Kidney (tissue), 14 donors: ENCODE data around the gene LSAMP. TPM values are rescaled to one million over a fixed set of nuclear protein-coding genes. Genes with fewer than 3 reads are reported as not detected.

Source experiments
- DNase-seq, 5 donors: peaks; one replicate each; pipeline ENCODE4 v3.0.0-alpha.2; 2013 to 2020
- FAIRE-seq: peaks from 2 replicates; lab custom pipeline; 2012; peaks lifted over from hg19 to GRCh38; lab: Jason Lieb, UNC
- H3K27ac ChIP-seq, 2 donors: one replicate each; pipeline ENCODE4 v1.7.0; 2013; ENCODE audit warnings: low read depth in 2 of 2, low read length in 2 of 2, inconsistent platforms in 1 of 2
- H3K27me3 ChIP-seq: one replicate; pipeline ENCODE4 v1.7.1; 2013; ENCODE audit warnings: low read length, inconsistent platforms; ENCODE audit not compliant: control insufficient read depth, insufficient read depth
- H3K36me3 ChIP-seq, 3 donors: one replicate each; pipeline versions ENCODE4 v1.7.0 to v1.7.1; 2013; ENCODE audit warnings: low read length in 3 of 3, control low read depth in 1 of 3, inconsistent platforms in 1 of 3; ENCODE audit not compliant: insufficient read depth in 3 of 3, control insufficient read depth in 2 of 3
- H3K4me1 ChIP-seq, 3 donors: one replicate each; pipeline versions ENCODE4 v1.7.0 to v1.7.1; 2013; ENCODE audit warnings: low read length in 3 of 3, inconsistent platforms in 1 of 3, low read depth in 1 of 3; ENCODE audit not compliant: control insufficient read depth in 2 of 3, insufficient read depth in 2 of 3
- H3K4me3 ChIP-seq, 3 donors: one replicate each; pipeline versions ENCODE4 v1.7.0 to v1.8.1; 2013; ENCODE audit warnings: low read length in 3 of 3, control low read depth in 1 of 3, inconsistent platforms in 1 of 3
- H3K9ac ChIP-seq, 3 donors: one replicate each; pipeline versions ENCODE4 v1.7.0 to v1.7.1; 2013; ENCODE audit warnings: low read length in 3 of 3, control low read depth in 1 of 3, inconsistent platforms in 1 of 3
- H3K9me3 ChIP-seq, 3 donors: one replicate each; pipeline versions ENCODE4 v1.7.0 to v1.7.1; 2013; ENCODE audit warnings: low read length in 3 of 3, control low read depth in 1 of 3, inconsistent platforms in 1 of 3; ENCODE audit not compliant: control insufficient read depth in 2 of 3, insufficient read depth in 1 of 3
- intact Hi-C: fragments of 100-400 bp; cut with DNase I; formaldehyde crosslinking; loops from one replicate; pipeline ENCODE4 v1.11.1; 2022
- polyA plus RNA-seq: library from polyadenylated mRNA; stranded (reverse); fragments of 350-450 nt; fragmentation: Illumina TruSeq; extraction: RNeasy Lipid Tissue Mini Kit (QIAGEN cat#74804); gene quantifications from one replicate; pipeline ENCODE4 v1.2.3, GENCODE V29; 2014; ENCODE audit warnings: low read depth, low replicate concordance; ENCODE audit not compliant: insufficient read depth
- total RNA-seq: library from RNA; stranded (reverse); fragmentation: NEBNext Ultra II Directional; extraction: Animal tissue kit (Norgen Biotek cat#: 25700); gene quantifications from one replicate; pipeline ENCODE4 v1.2.1, GENCODE V29; 2021
- TF ChIP-seq, protein P1 (sequence below): IDR thresholded peaks from 3 replicates; pipeline ENCODE4 v1.5.1; 2012; ENCODE audit warnings: mild to moderate bottlenecking, moderate library complexity, borderline replicate concordance; ENCODE audit not compliant: insufficient read depth; ENCODE audit errors: extremely low read depth
- donor health status: control.
- donor health status: control.
- donor health status: control.
- donor health status: control.
- donor health status: control.
- donor health status: DM: yes; HTN: yes; CAD: no.
- donor health status: Normal renal cell carcinoma (clear cell type).

LSAMP gene
- total and polyA plus RNA-seq, 2 donors from 2014 or later: 1.4 to 3.5 TPM

DNA sequence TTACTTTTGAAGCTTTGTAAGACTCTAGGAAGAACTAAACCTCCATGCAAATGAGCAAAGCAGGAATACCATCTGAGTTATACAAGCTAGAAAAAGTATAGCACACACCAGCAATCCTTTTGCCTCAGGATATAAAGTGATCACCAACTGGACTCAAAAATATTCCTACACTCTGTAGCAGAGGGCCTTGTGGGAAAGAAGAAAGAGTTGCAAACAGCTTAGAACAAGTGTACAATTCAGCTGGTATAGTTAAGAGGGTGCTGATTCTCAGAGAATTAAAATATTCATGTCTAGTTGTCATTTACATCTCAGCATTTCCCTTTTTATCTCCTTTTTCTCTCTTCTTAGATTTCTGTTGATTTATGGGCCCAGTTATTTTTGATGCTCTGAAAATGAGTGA lies 573.6 kb downstream of the LSAMP start:
- no peaks in the 10 kb centered on the region for H3K27me3 ChIP-seq
- TF ChIP-seq, protein P1, sequence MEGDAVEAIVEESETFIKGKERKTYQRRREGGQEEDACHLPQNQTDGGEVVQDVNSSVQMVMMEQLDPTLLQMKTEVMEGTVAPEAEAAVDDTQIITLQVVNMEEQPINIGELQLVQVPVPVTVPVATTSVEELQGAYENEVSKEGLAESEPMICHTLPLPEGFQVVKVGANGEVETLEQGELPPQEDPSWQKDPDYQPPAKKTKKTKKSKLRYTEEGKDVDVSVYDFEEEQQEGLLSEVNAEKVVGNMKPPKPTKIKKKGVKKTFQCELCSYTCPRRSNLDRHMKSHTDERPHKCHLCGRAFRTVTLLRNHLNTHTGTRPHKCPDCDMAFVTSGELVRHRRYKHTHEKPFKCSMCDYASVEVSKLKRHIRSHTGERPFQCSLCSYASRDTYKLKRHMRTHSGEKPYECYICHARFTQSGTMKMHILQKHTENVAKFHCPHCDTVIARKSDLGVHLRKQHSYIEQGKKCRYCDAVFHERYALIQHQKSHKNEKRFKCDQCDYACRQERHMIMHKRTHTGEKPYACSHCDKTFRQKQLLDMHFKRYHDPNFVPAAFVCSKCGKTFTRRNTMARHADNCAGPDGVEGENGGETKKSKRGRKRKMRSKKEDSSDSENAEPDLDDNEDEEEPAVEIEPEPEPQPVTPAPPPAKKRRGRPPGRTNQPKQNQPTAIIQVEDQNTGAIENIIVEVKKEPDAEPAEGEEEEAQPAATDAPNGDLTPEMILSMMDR: no peak
- H3K27ac ChIP-seq: no peak overlapping the region
- intact Hi-C loops: no loop called here
- FAIRE-seq (no peak), DNase-seq (no peak)
- H3K9me3 ChIP-seq: no peaks in the 10 kb centered on the region
- H3K4me3 ChIP-seq: no peak overlapping the region
- H3K4me1 ChIP-seq: no peaks in the 10 kb centered on the region
- H3K9ac ChIP-seq: no peak overlapping the region
- no peaks in the 10 kb centered on the region for H3K36me3 ChIP-seq

DNA sequence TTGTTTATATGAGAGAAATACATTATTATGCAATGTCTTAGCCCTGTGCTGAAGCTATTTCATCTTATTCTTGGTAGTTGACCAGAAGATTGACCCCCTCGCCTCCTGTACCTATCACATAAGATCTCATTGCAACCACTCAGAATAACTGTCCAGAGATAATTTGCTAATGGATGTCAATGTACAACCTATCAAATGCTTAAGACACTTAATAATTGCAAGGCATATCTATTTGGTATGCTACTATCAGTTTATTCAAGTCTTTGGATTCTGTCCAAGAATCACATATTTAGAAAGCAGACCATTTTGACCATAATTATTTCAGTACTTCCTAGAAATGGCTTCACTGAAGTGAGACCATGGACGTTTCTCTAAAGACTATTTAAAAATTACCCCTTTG lies 580.4 kb downstream of the LSAMP start:
- intact Hi-C loops: no loop called here
- Histone ChIP-seq H3K27me3 (no peaks in the 10 kb centered on the region), H3K36me3 (no peaks in the 10 kb centered on the region), H3K9ac (no peak overlapping the region), H3K4me1 (no peaks in the 10 kb centered on the region), H3K9me3 (no peaks in the 10 kb centered on the region), H3K4me3 (no peak overlapping the region), H3K27ac (no peak overlapping the region)
- FAIRE-seq (no peak), DNase-seq (no peak)
- TF ChIP-seq, protein P1: no peak

DNA sequence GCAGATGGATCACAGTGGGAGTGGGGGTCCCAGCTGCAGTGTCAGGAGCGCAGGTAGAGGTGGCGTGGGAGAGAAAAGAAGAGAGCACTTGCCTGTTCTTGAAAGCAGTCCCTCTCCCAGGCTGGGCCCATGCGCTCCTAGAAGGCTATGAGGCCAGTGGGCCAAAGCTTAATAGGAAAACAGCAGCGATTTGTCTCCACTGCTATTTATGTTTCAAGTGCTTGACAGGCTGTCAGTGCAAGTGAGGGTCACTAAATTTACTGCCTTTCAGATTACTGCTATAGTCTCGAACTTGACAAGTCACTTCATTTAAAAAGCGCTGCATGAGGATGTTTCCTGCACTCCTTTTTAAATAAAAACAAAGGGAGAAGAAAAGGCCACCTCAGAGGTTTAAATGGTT lies 582.4 kb downstream of the LSAMP start:
- Histone ChIP-seq H3K9ac (no peak overlapping the region), H3K27ac (no peak overlapping the region), H3K4me3 (no peak overlapping the region), H3K9me3 (no peaks in the 10 kb centered on the region), H3K36me3 (no peaks in the 10 kb centered on the region), H3K27me3 (no peaks in the 10 kb centered on the region), H3K4me1 (no peaks in the 10 kb centered on the region)
- intact Hi-C loops: no loop called here
- DNase-seq (peak in 4 of 5 donors; percentile 35 to 70 (median 47)), FAIRE-seq (no peak)
- TF ChIP-seq, protein P1: no peak

DNA sequence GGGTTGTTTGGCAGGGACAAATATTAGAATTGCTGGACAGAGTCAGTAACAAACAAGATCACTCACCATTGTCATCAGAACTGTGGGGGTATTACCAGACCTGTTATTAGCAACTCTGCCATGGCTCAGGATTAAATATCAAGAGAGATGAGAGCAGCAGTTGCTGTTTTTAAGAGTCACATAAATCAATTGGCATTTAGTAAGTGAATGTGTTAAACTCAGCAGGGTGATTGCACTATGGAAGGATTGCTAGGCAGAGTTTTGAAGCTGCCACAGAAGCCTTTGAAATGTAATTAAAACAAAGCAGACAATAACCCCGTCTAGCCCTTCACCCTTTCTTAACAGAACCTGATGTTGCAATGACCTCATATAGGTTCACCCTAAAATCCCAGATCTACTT lies 583.2 kb downstream of the LSAMP start:
- TF ChIP-seq, protein P1: no peak
- no peaks in the 10 kb centered on the region for H3K27me3 ChIP-seq
- no peaks in the 10 kb centered on the region for H3K4me1 ChIP-seq
- no peak overlapping the region for H3K4me3 ChIP-seq
- no peak overlapping the region for H3K9ac ChIP-seq
- H3K27ac ChIP-seq: no peak overlapping the region
- intact Hi-C loops: no loop called here
- no peaks in the 10 kb centered on the region for H3K9me3 ChIP-seq
- no peaks in the 10 kb centered on the region for H3K36me3 ChIP-seq
- DNase-seq (peak in 2 of 5 donors; percentile 51 to 52), FAIRE-seq (no peak)
